HepG2 (cell line): ENCODE data around the gene CEP44. TPM values are rescaled to one million over a fixed set of nuclear protein-coding genes. Genes with fewer than 3 reads are reported as not detected.

Source experiments
- EHMT2 ChIP-seq: fragments of 200-600 bp; sonication (generic); IDR thresholded peaks from 2 replicates; pipeline ENCODE4 v1.7.0; 2017; ENCODE audit warnings: antibody characterized with exemption, low read depth, low read length, borderline replicate concordance
- HCFC1 ChIP-seq: fragments of 150-350 bp; IDR thresholded peaks from 2 replicates; pipeline ENCODE4 v1.6.1; 2014; ENCODE audit warnings: low read depth, low read length
- NR2C2 ChIP-seq: sonication (generic); formaldehyde crosslinking; IDR thresholded peaks from 2 replicates; pipeline ENCODE4 v1.4.0; 2020; ENCODE audit warnings: missing genetic modification reagents, mild to moderate bottlenecking, moderate library complexity, borderline replicate concordance
- SOX6 ChIP-seq, 2 experiments: fragments of 450-650 bp in 1 of 2; sonication (generic) in 1 of 2; formaldehyde crosslinking in 1 of 2; IDR thresholded peaks; 2 replicates each; pipeline versions ENCODE4 v1.4.0 to v1.6.1; 2017 to 2020; ENCODE audit warnings: antibody characterized with exemption in 1 of 2, mild to moderate bottlenecking in 1 of 2, missing genetic modification reagents in 1 of 2
- ZNF350 ChIP-seq: sonication (generic); formaldehyde crosslinking; IDR thresholded peaks from 2 replicates; pipeline ENCODE4 v1.4.0; 2020; ENCODE audit warnings: mild to moderate bottlenecking, low read depth, missing genetic modification reagents, borderline replicate concordance
- ZNF598 ChIP-seq: sonication (generic); formaldehyde crosslinking; IDR thresholded peaks from 2 replicates; pipeline ENCODE4 v1.5.1; 2020; ENCODE audit warnings: mild to moderate bottlenecking, missing genetic modification reagents, borderline replicate concordance
- polyA plus RNA-seq, 8 experiments: library from polyadenylated mRNA; depleted of rRNA in 3 of 8; stranded (reverse) in 7 of 8; unstranded in 1 of 8; fragments of >200 nt; fragmentation: Illumina TruSeq in 4 of 8; extraction: Trizol in 4 of 8; gene quantifications; 2 replicates each; pipeline versions ENCODE4 v1.2.1 to v1.2.3, GENCODE V29; 2011 to 2016; ENCODE audit warnings: low read depth in 4 of 8, missing spikeins in 1 of 8, mixed read lengths in 1 of 8; ENCODE audit not compliant: insufficient read depth in 1 of 8
- total RNA-seq, 5 experiments: library from RNA; depleted of rRNA; stranded (reverse); fragments of >200 nt; fragmentation: Illumina TruSeq; extraction: Trizol; gene quantifications; 2 replicates each; pipeline ENCODE4 v1.2.3, GENCODE V29; 2016; ENCODE audit warnings: low read depth in 1 of 5
- TF ChIP-seq, protein P1 (sequence below): sonication (generic); formaldehyde crosslinking; IDR thresholded peaks from 2 replicates; pipeline ENCODE4 v1.5.0; 2020; ENCODE audit warnings: missing genetic modification reagents
- TF ChIP-seq, protein P2 (sequence below): sonication (generic); formaldehyde crosslinking; IDR thresholded peaks from 2 replicates; pipeline ENCODE4 v1.8.1; 2023; ENCODE audit warnings: missing genetic modification reagents, inconsistent platforms, borderline replicate concordance
- TF ChIP-seq, protein P3 (sequence below): sonication (generic); formaldehyde crosslinking; IDR thresholded peaks from 2 replicates; pipeline ENCODE4 v1.8.1; 2023; ENCODE audit warnings: mild to moderate bottlenecking, moderate library complexity, missing genetic modification reagents
- TF ChIP-seq, protein P4 (sequence below): sonication (generic); formaldehyde crosslinking; IDR thresholded peaks from 2 replicates; pipeline ENCODE4 v1.4.0; 2020; ENCODE audit warnings: missing genetic modification reagents
- TF ChIP-seq, protein P5 (sequence below): sonication (generic); formaldehyde crosslinking; IDR thresholded peaks from 2 replicates; pipeline ENCODE4 v1.4.0; 2020; ENCODE audit warnings: missing genetic modification reagents, mild to moderate bottlenecking, borderline replicate concordance
- TF ChIP-seq, protein P6 (sequence below): sonication (generic); formaldehyde crosslinking; IDR thresholded peaks from 2 replicates; pipeline ENCODE4 v1.5.0; 2020; ENCODE audit warnings: missing genetic modification reagents

Gene CEP44
- total and polyA plus RNA-seq, 2 of the 13 experiments (the other 11 are each of a cell fraction or from before 2014, with no cell fraction given) = 5.5 to 11.9 TPM

DNA sequence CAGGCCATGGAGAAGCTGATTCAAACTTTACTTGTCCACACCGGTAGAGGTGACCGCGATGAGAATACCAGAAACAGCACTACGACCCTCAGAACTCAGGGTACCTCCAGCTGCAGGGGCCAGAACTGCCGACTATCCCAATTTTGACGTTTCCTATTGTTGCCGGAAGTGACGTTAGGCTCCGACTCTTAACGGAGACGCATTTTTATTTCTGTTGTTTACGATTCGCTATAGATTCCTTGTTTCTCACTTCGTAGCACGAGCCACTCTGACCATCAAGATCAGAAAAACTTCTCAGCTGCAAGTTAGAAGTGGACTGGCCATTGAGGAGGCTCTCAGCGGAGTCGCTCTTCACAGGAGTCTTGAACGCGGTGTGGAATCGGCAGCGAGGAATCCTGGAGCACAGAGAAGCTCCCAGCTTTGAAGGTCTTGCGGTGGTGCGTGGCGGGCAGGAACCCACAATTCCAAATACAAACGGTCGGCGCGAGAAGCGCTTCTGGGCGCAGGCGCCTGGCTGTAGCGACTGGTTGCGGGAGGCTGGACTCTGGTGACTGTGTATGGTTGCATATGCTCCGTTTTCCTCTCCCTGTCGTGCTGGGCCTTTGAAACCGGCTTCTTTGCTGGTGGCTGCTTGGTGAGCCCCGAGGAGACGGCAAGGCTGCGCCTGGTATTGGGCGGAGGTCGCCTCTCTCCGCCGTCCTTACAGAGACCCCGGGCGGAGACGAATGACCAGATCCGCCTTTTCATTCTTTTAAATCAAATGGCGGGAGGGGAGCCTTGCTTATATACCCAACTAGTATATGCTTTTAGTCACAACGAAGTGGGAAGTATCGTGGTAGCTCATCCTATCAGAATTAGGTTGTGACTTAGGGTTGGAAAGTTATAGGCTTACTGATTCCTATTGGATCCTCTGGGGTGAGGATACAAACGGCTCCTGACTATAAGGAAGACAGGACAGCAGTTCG is at the start of gene CEP44, which contains the start of gene FBXO8 (continued):
- TF ChIP-seq ZNF350 (CRISPR knock-in tag) (peak; percentile 83; the same call in 1 of the 2 replicates), ZNF598 (CRISPR knock-in tag) (0 out of 2 replicates have a peak, but pooled peaks have one; percentile 45), EHMT2 (peak; percentile 80; the same call in 1 of the 2 replicates), HCFC1 (peak; percentile 54; the same call in 1 of the 2 replicates), SOX6 (IDR thresholded peaks at IDR 0.05) (no peak), SOX6 (CRISPR knock-in tag; IDR thresholded peaks at IDR 0.05) (peak; percentile 67), NR2C2 (peak; percentile 78)
- TF ChIP-seq, protein P1, sequence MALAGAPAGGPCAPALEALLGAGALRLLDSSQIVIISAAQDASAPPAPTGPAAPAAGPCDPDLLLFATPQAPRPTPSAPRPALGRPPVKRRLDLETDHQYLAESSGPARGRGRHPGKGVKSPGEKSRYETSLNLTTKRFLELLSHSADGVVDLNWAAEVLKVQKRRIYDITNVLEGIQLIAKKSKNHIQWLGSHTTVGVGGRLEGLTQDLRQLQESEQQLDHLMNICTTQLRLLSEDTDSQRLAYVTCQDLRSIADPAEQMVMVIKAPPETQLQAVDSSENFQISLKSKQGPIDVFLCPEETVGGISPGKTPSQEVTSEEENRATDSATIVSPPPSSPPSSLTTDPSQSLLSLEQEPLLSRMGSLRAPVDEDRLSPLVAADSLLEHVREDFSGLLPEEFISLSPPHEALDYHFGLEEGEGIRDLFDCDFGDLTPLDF = peak; percentile 81
- TF ChIP-seq, protein P2, sequence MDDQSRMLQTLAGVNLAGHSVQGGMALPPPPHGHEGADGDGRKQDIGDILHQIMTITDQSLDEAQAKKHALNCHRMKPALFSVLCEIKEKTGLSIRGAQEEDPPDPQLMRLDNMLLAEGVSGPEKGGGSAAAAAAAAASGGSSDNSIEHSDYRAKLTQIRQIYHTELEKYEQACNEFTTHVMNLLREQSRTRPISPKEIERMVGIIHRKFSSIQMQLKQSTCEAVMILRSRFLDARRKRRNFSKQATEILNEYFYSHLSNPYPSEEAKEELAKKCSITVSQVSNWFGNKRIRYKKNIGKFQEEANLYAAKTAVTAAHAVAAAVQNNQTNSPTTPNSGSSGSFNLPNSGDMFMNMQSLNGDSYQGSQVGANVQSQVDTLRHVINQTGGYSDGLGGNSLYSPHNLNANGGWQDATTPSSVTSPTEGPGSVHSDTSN = 0 out of 2 replicates have a peak, but pooled peaks have one; percentile 31
- TF ChIP-seq, protein P3, sequence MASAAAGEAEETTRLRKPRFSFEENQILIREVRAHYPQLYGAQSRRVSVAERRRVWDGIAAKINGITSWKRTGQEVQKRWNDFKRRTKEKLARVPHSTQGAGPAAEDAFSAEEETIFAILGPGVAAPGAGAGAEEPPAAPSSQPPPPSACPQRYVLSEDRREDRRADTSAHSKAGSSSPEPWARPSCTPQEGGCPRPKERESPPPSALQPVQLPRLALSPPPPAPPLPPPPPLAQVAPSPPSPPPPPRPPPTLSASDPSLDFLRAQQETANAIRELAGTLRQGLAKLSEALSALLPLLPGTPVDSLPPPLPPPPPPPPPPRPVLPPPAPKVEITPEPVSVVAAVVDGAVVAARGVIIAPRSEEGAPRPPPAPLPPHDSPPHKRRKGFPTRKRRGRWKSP (CRISPR knock-in tag) = peak; percentile 85
- TF ChIP-seq, protein P4, sequence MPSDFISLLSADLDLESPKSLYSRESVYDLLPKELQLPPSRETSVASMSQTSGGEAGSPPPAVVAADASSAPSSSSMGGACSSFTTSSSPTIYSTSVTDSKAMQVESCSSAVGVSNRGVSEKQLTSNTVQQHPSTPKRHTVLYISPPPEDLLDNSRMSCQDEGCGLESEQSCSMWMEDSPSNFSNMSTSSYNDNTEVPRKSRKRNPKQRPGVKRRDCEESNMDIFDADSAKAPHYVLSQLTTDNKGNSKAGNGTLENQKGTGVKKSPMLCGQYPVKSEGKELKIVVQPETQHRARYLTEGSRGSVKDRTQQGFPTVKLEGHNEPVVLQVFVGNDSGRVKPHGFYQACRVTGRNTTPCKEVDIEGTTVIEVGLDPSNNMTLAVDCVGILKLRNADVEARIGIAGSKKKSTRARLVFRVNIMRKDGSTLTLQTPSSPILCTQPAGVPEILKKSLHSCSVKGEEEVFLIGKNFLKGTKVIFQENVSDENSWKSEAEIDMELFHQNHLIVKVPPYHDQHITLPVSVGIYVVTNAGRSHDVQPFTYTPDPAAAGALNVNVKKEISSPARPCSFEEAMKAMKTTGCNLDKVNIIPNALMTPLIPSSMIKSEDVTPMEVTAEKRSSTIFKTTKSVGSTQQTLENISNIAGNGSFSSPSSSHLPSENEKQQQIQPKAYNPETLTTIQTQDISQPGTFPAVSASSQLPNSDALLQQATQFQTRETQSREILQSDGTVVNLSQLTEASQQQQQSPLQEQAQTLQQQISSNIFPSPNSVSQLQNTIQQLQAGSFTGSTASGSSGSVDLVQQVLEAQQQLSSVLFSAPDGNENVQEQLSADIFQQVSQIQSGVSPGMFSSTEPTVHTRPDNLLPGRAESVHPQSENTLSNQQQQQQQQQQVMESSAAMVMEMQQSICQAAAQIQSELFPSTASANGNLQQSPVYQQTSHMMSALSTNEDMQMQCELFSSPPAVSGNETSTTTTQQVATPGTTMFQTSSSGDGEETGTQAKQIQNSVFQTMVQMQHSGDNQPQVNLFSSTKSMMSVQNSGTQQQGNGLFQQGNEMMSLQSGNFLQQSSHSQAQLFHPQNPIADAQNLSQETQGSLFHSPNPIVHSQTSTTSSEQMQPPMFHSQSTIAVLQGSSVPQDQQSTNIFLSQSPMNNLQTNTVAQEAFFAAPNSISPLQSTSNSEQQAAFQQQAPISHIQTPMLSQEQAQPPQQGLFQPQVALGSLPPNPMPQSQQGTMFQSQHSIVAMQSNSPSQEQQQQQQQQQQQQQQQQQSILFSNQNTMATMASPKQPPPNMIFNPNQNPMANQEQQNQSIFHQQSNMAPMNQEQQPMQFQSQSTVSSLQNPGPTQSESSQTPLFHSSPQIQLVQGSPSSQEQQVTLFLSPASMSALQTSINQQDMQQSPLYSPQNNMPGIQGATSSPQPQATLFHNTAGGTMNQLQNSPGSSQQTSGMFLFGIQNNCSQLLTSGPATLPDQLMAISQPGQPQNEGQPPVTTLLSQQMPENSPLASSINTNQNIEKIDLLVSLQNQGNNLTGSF (CRISPR knock-in tag) = peak; percentile 68; the same call in 1 of the 2 replicates
- TF ChIP-seq, protein P5, sequence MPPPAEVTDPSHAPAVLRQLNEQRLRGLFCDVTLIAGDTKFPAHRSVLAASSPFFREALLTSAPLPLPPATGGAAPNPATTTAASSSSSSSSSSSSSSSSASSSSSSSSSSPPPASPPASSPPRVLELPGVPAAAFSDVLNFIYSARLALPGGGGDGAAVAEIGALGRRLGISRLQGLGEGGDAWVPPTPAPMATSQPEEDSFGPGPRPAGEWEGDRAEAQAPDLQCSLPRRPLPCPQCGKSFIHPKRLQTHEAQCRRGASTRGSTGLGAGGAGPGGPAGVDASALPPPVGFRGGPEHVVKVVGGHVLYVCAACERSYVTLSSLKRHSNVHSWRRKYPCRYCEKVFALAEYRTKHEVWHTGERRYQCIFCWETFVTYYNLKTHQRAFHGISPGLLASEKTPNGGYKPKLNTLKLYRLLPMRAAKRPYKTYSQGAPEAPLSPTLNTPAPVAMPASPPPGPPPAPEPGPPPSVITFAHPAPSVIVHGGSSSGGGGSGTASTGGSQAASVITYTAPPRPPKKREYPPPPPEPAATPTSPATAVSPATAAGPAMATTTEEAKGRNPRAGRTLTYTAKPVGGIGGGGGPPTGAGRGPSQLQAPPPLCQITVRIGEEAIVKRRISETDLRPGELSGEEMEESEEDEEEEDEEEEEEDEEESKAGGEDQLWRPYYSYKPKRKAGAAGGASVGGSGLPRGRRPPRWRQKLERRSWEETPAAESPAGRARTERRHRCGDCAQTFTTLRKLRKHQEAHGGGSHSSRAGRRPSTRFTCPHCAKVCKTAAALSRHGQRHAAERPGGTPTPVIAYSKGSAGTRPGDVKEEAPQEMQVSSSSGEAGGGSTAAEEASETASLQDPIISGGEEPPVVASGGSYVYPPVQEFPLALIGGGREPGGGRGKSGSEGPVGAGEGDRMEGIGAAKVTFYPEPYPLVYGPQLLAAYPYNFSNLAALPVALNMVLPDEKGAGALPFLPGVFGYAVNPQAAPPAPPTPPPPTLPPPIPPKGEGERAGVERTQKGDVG (CRISPR knock-in tag) = no peak
- TF ChIP-seq, protein P6, sequence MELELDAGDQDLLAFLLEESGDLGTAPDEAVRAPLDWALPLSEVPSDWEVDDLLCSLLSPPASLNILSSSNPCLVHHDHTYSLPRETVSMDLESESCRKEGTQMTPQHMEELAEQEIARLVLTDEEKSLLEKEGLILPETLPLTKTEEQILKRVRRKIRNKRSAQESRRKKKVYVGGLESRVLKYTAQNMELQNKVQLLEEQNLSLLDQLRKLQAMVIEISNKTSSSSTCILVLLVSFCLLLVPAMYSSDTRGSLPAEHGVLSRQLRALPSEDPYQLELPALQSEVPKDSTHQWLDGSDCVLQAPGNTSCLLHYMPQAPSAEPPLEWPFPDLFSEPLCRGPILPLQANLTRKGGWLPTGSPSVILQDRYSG (CRISPR knock-in tag) = no peak
